ENCODE measurements around the gene ZGPAT.

The ZGPAT gene

DNA sequence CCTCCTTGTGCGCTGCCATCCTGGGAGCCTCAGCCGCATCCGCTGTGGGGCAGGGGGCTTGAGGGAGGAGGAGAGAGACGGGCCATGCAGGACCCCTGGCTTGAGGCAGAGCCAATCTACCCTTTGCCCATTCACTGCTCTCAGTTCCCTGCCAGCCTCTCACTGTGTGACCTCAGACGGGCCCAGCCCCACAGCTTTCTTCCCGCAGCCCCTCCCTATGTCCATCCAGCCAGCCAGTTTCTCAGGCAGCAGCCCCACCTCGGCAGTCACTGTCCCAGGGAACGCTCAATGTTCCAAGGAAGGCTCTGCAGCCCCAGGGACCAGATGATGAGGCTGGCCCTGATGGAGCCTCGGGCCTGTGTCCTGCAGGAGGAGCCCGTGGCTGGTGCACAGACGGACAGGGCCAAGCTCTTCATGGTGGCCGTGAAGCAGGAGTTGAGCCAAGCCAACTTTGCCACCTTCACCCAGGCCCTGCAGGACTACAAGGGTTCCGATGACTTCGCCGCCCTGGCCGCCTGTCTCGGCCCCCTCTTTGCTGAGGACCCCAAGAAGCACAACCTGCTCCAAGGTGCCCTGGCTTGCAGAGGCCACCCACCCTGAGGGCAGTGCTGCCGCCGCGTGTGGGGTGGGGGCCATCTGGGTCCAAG, 15.3 kb upstream of the ZGPAT start:
- DNase-seq, result no peak

DNA sequence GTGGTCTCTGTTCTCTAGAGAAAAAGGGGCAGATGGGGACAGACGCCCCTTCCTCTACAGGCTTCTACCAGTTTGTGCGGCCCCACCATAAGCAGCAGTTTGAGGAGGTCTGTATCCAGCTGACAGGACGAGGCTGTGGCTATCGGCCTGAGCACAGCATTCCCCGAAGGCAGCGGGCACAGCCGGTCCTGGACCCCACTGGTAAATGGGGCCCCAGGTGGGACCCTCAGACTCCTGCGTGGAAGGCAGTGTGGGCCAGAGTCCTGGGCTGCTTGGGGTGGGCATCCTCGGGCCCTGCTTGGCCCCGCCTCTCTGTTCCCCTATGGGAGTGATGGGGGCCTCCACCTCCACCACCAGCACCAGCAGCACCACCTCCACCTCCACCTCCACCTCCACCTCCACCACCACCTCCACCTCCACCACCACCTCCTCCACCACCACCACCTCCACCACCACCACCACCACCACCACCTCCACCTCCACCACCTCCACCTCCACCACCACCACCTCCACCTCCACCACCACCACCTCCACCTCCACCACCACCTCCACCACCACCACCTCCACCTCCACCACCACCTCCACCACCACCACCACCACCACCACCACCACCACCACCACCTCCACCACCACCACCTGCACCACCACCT, 14.6 kb upstream of the ZGPAT start:
- DNase-seq, result no peak

DNA sequence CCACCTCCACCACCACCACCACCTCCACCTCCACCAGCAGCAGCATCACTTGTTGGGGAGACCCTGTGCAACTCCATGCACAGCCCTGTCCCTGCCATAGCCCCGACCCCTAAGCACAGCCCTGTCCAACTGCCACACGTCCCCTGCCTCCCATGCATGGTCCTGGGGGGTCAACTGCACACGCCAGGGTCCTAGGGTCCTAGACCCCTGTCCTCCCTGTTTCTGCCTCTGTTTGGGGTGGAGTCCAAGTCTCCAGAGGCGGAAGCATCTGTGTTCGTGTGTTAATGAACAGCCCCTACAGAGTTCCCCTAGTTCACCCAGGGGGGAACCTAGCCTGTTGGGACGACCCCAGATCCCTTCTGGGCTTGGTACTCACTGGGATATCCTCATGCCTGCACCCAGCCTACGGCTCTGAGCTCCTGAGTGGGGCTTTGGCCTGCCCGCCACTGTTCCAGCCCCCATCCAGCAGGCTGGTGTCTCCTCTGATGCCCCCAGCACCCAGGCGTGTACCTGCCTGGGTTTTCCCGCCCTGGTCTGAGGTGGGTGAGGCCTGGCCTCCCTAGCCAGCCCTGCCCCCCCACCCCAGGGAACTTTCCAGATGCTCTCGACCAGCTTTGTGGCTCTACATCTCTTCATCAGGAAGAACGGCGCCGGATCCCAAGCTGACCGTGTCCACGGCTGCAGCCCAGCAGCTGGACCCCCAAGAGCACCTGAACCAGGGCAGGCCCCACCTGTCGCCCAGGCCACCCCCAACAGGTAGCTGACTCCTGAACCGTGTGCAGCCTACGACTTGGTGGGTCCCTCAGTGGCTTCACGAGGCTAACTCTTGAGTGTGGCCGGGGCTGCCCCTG, 13.9 kb upstream of the ZGPAT start:
- DNase-seq, result no peak

DNA sequence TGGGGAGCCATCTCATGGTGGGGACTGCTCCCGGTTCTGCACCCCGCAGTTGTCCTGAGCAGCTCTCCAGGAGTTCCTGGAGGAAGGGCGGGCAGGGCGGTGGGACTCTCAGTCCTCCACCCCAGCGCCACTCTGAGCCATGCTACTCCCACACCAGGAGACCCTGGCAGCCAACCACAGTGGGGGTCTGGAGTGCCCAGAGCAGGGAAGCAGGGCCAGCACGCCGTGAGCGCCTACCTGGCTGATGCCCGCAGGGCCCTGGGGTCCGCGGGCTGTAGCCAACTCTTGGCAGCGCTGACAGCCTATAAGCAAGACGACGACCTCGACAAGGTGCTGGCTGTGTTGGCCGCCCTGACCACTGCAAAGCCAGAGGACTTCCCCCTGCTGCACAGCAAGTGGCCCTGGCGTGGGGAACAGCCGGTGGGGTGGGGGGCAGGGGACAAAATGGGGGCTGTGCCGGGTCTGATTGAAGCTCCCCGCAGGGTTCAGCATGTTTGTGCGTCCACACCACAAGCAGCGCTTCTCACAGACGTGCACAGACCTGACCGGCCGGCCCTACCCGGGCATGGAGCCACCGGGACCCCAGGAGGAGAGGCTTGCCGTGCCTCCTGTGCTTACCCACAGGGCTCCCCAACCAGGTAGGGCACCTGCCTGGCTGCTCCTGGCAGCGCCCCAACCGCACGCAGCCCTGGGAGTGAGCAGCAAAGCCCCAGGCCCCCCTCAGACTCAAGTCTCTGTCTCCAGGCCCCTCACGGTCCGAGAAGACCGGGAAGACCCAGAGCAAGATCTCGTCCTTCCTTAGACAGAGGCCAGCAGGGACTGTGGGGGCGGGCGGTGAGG, 13.0 kb upstream of the ZGPAT start:
- no peak for DNase-seq

DNA sequence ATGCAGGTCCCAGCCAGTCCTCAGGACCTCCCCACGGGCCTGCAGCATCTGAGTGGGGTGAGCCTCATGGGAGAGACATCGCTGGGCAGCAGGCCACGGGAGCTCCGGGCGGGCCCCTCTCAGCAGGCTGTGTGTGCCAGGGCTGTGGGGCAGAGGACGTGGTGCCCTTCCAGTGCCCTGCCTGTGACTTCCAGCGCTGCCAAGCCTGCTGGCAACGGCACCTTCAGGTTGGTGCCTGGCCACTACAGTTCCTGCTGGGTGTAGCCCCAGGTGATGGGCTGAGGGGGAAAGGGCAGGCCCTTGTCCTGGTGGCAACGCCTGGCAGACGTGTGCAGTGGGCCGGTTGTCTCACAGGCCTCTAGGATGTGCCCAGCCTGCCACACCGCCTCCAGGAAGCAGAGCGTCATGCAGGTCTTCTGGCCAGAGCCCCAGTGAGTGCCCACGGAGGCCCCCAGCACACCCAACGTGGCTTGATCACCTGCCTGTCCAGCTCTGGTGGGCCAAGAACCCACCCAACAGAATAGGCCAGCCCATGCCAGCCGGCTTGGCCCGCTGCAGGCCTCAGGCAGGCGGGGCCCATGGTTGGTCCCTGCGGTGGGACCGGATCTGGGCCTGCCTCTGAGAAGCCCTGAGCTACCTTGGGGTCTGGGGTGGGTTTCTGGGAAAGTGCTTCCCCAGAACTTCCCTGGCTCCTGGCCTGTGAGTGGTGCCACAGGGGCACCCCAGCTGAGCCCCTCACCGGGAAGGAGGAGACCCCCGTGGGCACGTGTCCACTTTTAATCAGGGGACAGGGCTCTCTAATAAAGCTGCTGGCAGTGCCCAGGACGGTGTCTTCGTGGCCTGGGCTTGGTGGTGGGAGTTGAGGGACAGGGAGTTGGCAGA, 12.2 kb upstream of the ZGPAT start:
- no peak for DNase-seq

DNA sequence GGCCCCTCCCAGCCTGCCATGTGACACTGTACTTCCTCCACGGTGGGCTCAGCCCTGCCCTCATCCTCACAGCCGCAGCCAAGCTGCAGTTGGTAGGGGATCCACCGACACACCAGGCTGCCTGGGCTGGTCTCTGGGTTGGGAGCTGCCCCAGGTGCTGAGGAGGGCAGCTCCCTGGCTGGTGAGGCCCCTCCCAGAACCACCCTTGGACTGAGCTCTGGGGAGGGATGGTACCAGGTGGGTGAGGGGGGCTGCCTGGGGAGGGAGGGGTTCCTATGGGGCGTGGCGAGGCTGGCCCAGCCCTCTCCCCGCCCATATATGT, 11.6 kb upstream of the ZGPAT start:
- DNase-seq, result peak; percentile 17

DNA sequence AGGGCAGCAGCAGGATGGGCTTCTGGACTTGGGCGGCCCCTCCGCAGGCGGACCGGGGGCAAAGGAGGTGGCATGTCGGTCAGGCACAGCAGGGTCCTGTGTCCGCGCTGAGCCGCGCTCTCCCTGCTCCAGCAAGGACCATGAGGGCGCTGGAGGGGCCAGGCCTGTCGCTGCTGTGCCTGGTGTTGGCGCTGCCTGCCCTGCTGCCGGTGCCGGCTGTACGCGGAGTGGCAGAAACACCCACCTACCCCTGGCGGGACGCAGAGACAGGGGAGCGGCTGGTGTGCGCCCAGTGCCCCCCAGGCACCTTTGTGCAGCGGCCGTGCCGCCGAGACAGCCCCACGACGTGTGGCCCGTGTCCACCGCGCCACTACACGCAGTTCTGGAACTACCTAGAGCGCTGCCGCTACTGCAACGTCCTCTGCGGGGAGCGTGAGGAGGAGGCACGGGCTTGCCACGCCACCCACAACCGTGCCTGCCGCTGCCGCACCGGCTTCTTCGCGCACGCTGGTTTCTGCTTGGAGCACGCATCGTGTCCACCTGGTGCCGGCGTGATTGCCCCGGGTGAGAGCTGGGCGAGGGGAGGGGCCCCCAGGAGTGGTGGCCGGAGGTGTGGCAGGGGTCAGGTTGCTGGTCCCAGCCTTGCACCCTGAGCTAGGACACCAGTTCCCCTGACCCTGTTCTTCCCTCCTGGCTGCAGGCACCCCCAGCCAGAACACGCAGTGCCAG, 11.0 kb upstream of the ZGPAT start, which contains the start of gene TNFRSF6B:
TNFRSF6B (plus strand) TSS at position 25 of the 729 bp plus-strand sequence; CDS start at position 141, 116 bp downstream.
- DNase-seq, result peak; percentile 24

DNA sequence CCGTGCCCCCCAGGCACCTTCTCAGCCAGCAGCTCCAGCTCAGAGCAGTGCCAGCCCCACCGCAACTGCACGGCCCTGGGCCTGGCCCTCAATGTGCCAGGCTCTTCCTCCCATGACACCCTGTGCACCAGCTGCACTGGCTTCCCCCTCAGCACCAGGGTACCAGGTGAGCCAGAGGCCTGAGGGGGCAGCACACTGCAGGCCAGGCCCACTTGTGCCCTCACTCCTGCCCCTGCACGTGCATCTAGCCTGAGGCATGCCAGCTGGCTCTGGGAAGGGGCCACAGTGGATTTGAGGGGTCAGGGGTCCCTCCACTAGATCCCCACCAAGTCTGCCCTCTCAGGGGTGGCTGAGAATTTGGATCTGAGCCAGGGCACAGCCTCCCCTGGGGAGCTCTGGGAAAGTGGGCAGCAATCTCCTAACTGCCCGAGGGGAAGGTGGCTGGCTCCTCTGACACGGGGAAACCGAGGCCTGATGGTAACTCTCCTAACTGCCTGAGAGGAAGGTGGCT, 10.4 kb upstream of the ZGPAT start:
- no peak for DNase-seq

DNA sequence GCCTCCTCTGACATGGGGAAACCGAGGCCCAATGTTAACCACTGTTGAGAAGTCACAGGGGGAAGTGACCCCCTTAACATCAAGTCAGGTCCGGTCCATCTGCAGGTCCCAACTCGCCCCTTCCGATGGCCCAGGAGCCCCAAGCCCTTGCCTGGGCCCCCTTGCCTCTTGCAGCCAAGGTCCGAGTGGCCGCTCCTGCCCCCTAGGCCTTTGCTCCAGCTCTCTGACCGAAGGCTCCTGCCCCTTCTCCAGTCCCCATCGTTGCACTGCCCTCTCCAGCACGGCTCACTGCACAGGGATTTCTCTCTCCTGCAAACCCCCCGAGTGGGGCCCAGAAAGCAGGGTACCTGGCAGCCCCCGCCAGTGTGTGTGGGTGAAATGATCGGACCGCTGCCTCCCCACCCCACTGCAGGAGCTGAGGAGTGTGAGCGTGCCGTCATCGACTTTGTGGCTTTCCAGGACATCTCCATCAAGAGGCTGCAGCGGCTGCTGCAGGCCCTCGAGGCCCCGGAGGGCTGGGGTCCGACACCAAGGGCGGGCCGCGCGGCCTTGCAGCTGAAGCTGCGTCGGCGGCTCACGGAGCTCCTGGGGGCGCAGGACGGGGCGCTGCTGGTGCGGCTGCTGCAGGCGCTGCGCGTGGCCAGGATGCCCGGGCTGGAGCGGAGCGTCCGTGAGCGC, 9.8 kb upstream of the ZGPAT start:
- DNase-seq, result no peak

DNA sequence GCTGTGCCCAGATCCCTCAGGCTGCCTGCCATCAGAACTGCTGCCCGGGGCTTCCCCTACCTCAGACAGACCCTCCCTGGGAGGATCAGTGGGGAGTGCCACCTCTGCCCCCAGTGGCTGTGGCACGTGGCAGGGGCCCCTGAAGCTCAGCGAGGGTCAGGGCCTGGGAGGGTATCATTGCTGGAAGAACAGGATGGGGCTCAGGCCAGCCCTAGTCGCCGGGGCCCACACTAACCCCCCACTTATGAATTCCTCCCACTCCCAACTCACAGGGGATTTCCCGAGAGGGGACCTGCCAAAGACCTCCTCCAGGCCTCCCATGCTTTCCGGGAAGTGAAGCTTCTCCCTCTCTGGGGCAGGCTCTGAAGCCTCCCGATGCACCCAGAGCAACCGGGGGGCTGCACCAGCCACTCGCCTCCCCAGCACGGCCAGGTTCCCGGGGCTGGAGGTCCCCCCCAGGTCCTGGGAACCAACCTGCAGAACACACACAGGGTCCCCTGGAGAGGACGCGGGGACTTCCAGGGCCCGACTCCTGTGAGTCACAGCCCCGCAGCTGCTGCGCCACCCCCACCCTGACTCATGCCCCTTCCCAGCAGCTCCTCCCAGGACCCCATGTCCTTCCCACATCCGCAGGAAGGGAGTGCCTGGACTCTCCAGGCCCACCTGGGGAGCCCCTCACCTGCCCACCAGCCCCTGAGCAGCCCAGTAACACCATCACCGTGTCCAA, 8.9 kb upstream of the ZGPAT start:
- peak; percentile 69 for DNase-seq

DNA sequence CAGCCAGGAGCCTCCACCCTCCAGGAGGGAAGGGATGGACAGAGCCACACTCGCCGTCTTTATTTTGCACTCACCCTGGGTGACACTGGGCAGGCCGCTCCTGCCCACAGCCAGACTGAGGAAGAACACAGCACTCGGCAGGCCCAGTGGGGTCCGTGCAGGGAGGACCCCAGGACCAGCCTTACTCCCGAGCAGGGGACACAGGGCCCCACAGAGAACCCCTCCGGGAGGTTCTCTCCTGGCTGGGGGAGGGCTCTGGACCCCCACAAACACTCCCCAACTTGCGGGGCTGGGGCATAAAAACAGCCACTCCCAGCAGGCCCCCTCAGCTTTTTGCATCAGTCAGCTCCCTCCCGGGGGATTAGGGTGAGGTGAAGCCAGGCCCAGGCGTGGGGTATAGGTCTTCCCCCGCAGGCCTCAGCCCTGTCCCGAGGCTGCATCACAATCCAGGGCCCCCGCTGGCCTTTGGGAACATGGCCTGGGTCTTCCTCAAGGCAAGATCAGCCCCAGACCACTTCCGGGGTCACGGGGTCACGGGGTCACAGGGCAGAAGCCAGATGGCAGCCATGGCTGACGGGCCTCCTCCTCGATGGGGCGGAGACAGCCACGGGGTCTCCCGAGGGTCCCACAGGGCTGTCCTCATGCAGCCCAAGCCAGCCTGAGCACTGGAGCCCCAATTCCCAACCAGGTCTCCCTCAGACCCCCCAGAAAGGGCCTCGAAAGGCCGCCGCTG, 8.2 kb upstream of the ZGPAT start:
- DNase-seq, result no peak

DNA sequence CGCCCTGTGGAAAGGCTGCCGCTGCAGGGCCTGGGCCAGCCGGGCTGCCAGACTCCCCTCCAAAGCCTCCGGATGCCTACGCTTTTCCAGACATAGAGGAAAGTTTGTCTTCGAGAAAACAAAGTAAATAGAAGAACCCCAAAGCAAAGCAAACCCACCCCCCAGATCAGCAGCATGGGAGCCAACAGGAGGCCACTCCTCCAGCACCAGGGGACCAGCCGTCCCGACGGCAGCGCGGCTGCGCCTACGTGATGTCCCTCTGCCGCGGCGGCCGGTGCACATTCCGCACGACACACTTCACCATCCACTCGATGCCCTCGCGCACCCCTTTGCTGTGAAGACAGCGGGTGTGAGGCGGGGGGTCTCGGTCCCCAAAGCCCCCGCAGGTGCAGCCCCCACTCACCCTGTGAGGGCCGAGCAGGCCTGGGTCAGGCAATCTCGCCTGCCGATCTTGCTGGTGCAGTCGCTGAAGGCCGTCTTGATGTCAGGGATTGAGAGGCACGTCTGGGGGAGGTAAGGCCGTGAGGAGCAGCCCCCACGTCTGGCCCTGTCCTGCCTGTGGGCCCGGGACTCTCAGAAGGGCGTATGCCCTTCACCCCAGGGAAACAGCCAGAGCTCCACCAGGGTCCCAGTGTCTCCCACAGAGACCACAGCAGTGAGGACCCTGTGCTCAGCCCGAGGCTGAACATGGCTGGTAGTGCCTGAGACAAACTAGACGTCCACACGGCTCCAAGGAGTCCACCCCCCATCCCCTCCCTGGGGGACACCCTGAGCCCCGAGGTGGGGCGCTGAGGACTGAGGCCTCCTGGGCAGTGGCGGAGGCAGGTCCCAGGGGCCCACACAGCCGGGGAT, 7.4 kb upstream of the ZGPAT start:
- DNase-seq, result no peak

DNA sequence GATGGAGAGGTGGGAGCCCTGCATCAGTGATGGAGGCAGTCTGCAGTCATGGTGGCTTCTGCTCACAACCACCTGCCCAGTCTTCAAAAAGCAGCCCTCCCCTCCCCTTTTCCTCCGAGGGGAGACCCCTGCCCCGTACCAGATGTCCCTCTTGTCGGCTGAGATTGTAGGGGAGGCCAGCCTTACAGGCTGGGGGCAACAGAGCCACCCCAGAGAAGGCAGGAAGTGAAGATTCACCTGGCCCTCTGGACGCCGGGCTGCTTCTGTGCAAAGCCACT, 6.8 kb upstream of the ZGPAT start:
- DNase-seq, result no peak

DNA sequence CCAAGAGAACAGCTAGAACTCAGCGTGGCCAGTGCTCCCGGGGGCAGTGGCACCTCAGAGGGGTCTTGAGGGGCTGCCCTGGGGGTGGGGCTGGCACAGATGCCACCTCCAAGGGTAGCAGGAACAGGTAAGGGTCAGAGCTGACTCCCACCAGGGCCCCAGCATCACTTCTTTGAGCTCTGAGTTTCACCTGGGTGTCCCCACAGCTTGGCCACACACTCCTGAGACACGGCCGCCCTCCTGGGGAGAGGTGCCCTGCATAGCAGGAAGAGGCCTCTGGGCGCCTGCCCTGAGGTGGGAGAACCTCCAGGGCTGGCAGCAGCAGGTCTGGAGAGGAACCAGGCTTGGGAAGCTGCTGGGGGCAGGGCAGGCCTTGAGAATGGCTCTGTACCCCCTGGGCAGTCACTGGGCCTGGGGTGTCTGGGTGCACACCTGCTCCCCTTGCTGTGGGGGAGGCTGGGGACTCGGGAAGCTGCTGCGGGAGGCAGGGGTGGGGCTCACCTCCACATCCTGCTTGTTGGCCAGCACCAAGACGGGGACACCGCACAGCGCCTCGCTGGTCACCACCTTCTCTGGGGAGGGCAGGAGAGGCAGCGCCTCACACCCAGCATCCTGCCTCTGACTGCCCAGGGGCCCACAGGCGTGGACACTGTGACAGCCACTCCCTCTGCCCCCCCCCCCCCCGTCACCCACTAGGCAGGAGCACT, 6.4 kb upstream of the ZGPAT start:
- DNase-seq, result no peak

DNA sequence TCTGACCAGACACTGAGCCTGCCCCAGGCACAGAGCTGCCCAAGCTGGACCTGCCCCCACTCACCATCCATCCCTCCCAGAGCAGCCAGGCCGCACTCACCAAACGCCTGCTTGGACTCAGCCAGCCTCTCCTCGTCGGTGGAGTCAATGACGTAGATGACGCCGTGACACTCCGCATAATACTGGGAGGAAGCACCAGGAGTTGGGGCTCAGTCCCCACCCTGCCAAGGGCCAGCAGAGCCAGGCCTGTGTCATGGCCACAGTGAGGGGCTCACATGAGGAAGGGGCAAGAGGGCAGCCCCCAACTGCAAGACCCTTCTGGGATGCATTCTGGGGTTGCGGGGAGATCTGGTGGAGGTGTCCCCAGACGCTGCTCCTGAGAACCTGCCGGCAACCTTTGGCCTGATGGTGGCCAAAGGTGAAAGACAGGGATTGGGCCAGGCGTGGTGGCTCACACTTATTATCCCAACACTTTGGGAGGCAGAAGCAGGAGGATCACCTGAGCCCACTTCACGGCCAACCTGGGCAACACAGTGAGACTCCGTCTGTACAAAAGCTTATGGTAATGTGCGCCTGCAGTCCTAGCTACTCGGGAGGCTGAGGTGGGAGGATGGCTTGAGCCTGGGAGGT, 5.7 kb upstream of the ZGPAT start:
- DNase-seq, result no peak

DNA sequence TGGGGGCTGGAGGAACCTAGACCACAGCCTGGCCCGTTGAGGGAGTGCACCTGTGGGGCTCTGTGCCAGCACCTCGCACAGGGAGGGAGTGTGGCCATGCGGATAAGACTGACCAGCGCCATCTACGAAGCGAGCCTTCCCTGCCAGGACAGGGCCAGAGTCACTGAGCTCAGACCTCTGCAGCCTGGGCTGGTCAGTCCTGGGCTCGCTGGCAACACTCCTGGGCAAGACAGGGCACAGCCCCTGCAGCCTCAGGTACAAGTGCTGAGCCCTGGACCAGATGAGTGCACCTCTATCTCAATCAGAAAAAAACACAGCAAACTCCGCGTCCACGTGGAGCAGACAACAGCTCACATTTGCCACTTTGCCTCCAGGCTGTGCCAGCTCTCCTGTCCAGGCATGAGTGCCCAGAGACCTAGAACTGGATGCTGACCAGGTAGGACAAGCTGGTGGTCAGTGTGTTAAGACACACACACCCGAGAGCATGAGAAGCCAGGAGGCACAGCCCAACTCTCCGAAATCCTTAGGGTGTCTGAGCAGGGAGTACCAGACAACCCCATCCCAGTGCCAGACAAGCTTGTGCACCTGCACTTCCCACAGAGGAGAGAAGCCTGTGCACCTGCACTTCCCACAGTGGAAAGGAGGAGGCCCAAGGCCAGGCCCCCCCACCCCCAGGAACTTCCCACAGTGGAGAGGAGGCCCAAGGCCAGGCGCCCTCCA, 4.9 kb upstream of the ZGPAT start:
- DNase-seq, result no peak

Data from activated naive CD4-positive, alpha-beta T cell treated with Interleukin-2 at 50 U/mL for 16 hours (primary cell).